GM19397 (cell line): ENCODE results near the gene ARID1B.
"Not testable (repeated sequence)": the region's sequence is repeated elsewhere in the genome, so short reads cannot be mapped to it uniquely, and the experiment has no call there.

Experiments used
- ATAC-seq: cut with Tn5 transposase; IDR thresholded peaks from one replicate; pipeline ENCODE4 v1.9.1; 2021; ENCODE audit warnings: mild to moderate bottlenecking, moderate library complexity; ENCODE audit not compliant: unreplicated experiment

The ARID1B gene

GRCh38 chr6:156928126-156928525, 150.9 kb downstream of the ARID1B start:
- ATAC-seq, result no peak

DNA sequence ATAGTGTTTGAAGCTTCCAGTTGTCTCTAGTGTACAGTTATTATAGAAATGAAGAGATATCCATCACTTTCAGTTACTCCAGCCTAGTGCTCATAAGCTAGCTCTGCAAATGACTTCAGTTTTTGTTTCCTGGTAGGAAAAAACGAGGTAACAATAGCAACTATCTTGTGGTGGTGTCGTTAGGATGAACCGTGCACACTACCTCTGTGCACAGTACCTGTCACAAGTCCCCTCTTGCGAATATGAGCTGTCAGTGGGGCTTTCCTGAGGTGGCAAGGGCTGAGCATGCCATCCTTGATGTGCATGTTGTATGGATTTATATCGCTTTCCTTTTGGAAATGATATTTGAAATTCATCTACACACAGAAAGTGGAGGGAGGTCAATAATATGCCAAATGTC, 151.8 kb downstream of the ARID1B start:
- no peak for ATAC-seq

GRCh38 chr6:156931283-156931682, 154.1 kb downstream of the ARID1B start:
- ATAC-seq, result no peak

GRCh38 chr6:156933201-156934068, 156.3 kb downstream of the ARID1B start:
- ATAC-seq, result no peak

- no peak for ATAC-seq
Measured at GRCh38 chr6:156934069-156934460, 156.9 kb downstream of the ARID1B start.

DNA sequence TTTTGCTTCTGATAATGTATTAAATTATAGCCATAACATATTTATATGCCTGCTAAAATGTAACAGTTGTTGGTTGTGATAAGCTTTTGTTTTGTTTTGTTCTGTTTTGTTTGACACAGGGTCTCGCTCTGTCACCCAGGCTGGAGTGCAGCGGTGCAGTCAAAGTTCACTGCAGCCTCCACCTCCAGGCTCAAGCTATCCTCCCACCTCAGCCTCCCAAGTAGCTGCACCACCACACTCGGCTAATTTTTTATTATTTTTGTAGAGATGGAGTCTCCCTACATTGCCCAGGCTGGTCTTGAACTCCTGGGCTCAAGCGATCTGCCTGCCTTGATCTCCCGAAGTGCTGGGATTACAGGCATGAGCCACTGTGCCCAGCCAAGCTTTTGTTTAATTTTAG, 157.8 kb downstream of the ARID1B start:
- no peak for ATAC-seq

DNA sequence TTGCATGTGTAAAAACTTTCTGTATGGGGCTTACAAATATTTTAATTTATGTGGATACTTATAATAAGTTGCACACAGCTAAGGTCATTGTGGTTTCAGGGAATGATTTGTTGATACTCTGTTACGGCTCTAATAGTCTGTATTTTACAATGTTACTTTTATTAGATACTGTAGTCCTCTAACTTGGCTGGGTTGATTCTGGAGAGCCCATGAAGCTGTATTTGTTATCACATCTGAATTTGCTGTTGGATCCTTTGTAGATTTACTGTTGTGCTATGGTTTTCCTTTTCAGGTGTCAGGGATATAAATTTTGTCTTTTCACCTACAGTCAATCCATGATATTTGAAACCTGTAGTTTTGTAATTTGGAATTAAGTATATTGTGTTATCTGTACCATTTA, 161.0 kb downstream of the ARID1B start:
- no peak for ATAC-seq

DNA sequence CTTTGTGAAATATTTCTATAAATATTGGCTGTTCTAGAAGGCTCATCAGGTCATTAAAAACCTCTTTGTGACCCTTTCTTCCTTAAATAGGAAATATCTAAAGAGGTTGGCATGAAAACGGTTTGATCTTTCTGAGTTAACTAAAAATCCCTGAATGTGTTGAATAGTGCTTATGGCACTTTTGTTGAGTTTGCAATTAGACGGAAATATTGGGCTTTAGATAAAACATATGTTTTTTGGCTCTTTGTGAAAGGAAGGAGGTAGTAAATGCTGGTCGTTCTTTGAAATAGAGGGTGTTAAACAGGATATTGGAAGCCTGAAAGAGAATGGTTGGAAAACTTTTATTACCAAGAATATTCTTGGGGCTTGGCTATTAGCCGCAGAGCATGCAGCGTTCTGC, 163.0 kb downstream of the ARID1B start:
- no peak for ATAC-seq

DNA sequence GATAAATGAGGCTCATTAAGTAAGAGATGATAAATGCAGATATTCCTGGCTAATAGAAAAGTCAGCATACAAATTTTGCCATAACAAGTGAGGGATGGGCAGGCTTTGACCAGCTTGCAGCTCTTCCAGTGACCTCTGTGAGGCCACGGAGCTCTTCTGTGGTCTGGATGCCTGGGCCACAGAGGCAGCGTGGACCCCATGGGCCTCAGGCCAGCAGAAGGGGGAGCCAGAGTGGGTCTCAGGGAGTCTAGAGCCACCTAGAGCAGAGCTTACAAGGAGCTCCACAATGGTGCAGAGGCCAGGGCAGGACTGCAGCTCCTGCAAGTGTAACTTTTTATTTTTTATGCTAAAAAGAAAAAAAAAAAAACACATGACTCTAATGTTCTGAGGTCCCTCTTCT, 165.1 kb downstream of the ARID1B start:
- ATAC-seq, result no peak

- ATAC-seq, result no peak
Measured at GRCh38 chr6:156943166-156943565, 166.0 kb downstream of the ARID1B start.

- no peak for ATAC-seq
Measured at GRCh38 chr6:156943816-156944215, 166.6 kb downstream of the ARID1B start.

DNA sequence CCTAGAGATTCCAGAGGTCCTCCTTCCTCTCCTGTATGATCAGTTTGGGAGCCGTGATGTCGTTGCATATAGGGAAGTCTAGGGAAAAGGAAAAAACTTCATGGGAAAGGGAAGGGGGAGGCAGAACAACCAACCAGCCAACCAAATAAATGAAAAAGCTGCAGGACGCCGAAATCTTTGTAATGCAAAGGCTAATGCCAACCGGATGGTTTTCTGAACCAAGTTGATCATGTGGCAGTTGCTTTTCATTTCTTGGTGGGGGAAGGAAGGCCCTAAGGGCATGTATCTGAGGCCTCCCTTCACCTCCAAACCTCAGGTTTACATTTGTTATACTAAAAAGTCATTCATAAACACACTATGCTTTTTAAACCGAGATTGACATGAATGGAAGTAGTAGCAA, 167.2 kb downstream of the ARID1B start:
- no peak for ATAC-seq

- ATAC-seq, result not testable (repeated sequence)
Measured at GRCh38 chr6:156945789-156946172, 168.6 kb downstream of the ARID1B start.

- ATAC-seq, result no peak
Measured at GRCh38 chr6:156946370-156946936, 169.3 kb downstream of the ARID1B start.

GRCh38 chr6:156948277-156948676, 171.1 kb downstream of the ARID1B start:
- ATAC-seq, result no peak

DNA sequence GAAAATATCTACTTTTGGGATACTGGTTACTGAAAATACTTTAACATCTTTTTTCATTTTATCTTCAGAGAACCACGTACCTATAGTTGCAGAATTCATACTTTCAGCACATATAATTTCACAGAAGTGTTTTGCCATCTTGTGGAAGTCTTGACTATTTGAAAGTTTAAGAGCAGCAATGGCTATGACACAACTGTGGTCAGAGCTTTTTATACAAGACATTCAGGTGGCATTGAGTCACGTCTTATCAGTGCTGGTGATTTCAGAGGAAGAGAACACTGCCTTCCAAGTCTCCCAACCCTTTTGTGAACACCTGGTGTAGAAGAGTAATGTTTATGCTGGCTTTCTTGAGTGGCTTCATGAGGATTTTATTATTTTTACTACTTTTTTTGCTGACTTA, 171.6 kb downstream of the ARID1B start:
- no peak for ATAC-seq

- no peak for ATAC-seq
Measured at GRCh38 chr6:156949376-156949775, 172.2 kb downstream of the ARID1B start.

DNA sequence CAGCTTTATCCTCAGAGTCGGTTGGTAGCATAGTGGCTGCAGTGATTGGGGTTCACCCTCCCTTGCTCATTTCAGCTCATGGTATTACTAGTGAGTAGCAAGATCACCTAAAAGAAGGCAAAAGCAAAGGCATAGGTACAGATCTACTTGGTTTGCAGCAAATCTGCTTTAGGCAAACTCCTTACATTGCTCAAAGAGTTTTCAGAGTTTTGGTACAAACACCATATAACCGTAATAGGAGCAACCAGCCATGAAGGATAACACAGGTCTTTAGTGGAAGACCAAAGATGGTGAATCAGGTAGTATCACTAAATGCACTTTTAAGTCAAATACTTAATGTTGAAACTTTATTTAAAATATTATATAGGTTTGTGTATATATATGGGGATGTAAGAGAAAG, 172.9 kb downstream of the ARID1B start:
- no peak for ATAC-seq

DNA sequence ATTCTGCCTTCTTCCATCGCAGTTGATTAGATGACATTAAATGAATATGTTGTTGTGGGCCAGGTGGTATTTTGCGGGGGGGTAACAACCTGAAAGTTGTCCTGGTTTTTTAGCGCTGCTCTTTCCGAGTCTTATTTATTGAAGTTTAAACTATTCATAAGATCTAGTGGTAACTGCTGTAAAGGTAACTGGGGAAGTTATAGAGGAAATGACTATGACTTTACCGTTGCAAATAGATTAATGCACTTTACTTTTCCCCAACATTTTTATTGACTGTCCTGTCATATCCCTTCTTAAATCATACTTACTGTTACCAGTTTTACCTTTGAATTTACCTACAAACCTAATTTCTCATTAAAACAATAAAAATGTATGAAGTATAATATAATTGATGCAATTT, 173.4 kb downstream of the ARID1B start:
- no peak for ATAC-seq

GRCh38 chr6:156952401-156952800, 175.2 kb downstream of the ARID1B start:
- no peak for ATAC-seq

DNA sequence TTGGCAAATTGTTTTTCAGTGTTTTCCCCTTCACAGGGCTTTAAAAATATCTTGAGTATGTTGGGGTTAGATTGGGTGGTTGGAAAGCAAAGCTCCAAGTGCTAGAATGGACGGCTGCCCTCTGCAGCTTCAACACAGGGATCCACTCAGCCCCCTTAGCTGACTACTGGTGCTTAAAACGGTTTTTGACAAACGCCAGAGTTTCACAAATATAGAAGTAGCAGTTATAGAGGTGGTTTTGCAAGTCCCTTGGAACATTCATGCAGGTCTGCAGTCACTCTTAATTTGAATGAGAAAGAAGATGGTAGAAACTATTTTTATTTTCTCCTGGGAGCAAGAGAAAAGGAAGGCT, 175.9 kb downstream of the ARID1B start:
- no peak for ATAC-seq

- no peak for ATAC-seq
Measured at GRCh38 chr6:156953479-156954146, 176.4 kb downstream of the ARID1B start.
